HuH-7.5 (cell line): Measurements from ENCODE around the gene MRPL38.

Source experiments
- DNase-seq: peaks from one replicate; pipeline ENCODE4 v3.0.0; 2011; ENCODE audit warnings: low spot score

Gene MRPL38

DNA sequence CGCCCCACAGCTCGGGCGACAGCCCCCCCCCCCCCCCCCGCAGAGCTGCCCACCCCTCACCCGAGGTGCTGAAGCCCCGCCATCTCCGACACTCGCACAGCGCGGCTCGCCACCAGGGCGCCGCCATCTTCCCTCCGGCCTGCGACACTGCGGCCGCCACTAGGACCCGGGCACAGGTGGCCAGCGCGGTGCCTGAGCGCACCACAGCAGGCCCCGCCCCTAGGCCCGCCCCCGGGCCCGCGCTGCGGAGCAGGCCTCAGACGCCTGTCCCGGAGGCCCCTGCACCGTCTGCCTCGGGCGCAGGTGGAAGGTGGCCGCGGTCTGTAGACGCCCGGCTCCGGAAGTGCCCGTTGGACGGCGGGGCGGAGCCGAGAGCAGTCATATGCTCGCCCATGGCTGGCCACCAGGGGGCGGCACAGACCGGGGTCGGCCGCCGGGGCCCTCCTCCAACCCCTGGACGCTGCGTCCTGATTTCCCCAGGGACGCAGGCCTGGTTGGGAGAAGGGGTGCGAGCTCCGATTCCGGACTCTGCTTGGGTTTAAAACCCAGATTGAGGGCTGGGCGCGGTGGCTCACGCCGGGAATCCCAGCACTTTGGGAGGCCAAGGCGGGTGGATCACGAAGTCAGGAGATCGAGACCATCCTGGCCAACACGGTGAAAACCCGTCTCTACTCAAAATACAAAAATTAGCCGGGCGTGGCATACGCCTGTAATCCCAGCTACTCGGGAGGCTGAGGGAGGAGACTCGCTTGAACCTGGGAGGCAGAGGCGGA lies at the start of gene MRPL38:
MRPL38 (minus strand) TSS at position 136 of the 773 bp plus-strand sequence; CDS start at position 127, 9 bp downstream.
- peak; percentile 96 for DNase-seq

DNA sequence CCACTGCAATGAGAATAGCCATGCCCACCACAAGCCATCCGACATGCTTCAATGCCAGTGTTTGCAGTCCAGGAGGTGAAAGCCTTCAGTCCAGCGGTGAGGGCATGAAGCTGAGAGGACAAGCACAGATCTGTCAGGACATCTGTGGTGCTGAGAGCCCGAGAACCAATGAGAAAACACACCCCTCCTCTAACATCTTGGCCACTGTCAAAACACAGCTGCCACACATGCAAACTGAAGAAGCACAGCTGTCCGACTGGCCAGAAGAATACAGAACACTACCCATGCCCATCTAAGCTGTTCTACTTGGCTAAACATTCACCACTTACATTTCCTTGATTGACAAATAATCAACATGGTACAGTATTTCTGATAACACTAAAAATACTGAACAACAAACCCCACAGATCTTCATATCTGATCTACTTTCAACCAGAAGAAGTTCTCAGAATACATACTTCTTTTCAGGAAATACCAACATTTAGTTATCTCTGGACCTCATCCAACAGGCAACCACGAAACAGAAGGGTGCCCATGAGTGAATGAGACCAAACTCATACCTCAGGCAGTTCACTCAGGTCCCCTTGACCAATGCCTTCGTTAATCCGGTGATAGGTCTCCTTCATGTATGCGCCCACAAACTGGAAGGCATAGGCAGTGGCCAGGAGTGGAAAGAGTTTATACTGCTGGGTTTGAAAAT lies 46.3 kb upstream of the MRPL38 start:
- DNase-seq = no peak

DNA sequence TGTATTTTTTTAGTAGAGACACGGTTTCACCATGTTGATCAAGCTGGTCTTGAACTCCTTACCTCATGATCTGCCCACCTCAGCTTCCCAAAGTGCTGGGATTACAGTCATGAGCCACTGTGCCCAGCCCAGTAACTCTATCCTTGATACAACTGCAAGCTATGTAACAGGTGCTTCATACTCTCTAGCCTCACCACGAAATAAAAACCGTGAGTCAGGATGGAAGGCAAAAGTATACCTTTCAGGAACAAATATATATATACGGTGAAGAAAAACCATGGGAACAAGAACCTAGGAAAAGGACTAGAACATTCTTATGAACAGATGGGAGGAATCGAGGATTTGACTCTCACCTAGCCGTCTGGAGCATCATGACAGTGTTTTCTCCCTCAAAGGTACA lies 45.7 kb upstream of the MRPL38 start:
- no peak for DNase-seq

DNA sequence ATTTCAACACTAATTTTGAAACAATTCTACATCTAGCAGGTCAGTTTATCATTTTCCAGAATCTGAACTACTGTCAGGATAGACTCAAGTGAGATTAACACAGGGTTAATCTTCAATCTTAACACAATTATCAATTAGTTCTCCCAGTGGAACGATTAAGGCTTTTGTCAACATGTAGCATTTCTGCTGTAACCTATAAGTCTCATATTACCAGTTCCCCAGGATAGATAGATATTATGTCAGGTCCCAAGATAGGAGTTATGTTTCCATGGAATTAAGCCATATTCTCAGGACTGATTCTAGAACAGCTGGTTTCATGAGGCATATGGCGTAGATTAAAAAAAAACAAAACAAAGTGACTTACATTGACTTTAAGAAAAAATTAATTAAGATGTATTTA lies 40.5 kb upstream of the MRPL38 start:
- no peak for DNase-seq

DNA sequence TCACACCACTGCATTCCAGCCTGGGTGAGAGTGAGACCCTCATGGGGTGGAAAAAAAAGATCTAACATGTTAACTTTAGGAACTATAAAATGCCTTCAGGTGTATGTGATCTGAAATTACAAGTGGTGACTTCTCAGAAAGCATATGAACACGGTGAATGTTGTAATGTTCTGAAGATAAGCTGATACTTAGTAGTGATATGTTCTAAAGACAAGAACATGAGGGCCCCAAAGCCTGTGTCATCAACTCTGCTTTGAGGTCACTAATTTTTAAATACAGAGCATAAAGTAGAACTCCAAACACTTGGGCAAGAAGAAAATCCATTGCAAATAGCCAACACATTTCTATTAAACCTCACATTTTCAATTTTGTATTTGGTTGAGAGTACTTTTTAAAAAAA lies 38.8 kb upstream of the MRPL38 start:
- DNase-seq = no peak

DNA sequence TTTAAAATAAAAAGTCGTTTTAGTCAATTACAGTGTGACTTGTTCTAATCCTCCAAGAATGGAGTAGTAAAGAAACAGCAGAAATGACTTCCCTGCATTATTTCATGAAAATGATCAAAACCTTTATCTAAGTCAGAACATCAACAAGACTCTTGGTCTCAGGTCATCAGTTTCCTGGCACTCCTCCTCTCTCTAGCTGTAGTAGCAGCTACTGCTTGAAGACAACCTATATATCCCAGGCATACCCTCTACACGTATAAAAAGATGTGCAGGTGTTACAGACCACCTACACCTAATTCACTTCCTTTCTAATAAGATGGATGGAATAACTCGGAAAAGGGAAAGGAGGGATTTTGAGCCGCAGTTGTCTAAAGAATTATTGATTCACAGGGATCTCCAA lies 37.8 kb upstream of the MRPL38 start:
- DNase-seq = no peak

DNA sequence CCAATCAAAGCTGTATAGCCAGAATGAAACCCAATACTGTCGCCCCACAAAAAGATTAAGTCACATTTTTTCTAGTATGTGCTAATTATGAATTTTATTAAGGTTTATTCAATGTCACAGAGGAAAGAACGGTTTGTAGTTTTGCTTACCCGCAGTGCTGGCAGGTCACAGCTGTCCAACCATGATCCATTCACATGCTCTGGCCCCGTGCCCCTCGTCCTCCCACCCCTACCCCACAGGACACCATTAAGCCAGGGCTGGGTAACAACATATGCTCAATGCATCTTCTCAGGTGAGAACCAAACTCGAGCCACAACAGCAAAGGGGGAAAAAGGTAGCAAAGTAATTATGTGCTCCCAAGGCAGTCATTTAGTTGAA lies 36.7 kb upstream of the MRPL38 start:
- no peak for DNase-seq

DNA sequence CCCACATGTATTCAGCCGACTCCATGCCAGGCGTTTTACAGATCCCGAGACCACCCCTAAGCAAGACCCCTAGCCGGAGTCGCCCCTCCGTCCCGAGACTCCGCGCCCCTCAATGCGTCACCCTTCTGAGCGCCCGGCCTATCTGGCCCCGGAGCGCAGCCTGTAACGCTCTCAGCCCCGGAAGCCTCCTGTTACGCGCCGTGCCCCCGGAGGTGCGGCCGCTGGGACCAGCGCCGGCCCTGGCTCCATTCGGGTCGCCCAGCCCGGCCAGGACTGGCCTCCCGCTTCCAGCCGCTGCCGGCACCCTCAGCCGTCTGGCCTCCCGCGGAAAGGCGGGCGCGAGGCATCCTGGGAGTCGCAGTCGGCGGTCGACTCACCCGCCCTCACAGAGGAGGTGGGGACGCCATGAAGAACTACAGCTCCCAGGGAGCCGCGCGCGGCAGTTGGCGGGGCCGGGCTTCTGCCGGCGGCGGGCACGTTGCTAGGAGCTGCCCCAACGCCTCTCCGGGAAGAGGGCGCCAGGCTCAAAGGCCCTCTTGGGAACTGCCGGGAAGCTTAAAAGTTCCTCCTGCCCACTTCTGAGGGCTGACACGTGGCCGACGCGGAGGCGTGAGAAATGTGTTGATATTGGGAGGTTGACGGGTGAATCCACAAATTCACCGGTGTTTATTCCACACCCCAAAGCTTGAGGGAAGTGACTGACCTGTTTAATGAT lies 36.2 kb upstream of the MRPL38 start, which contains the start of gene FBF1:
FBF1 (minus strand) TSS at position 316 of the 715 bp plus-strand sequence. CDS start 2,893 bp downstream, outside the sequence.
- DNase-seq = peak; percentile 94

DNA sequence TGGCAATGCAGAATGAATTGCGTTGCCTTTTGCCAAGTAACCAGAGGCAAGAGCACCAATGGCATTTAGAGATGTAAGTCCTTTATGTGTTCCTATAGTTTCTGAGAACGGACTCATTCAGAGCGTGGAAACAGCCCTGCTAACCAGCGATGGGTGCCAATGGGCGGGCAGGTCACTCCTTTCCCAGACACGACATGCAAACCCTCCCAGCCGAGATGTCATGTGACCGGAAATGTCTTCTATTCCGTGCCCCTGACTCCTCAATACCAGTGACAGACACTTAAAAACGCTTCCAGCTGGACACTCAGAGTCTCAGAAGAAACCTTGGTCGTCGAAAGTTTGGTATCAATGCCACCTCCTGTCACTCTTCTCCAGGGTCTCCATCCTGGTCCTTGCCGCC lies 33.0 kb upstream of the MRPL38 start:
- no peak for DNase-seq

DNA sequence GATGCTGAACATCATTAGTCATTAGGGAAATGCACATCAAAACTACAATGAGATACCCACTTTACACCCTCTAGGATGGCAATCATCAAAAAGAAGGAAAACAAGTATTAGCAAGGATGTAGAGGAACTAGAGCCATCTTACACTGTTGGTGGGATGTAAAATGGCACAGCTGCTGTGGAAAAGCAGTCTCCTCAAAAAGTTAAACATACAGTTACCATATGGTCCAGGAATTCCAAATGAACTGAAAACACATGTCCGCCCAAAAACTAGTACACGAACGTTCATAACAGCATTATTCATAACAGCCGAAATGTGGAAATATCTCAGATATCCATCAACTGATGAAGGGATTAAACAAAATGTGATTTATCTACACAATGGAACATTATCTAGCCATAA lies 29.1 kb upstream of the MRPL38 start:
- no peak for DNase-seq

DNA sequence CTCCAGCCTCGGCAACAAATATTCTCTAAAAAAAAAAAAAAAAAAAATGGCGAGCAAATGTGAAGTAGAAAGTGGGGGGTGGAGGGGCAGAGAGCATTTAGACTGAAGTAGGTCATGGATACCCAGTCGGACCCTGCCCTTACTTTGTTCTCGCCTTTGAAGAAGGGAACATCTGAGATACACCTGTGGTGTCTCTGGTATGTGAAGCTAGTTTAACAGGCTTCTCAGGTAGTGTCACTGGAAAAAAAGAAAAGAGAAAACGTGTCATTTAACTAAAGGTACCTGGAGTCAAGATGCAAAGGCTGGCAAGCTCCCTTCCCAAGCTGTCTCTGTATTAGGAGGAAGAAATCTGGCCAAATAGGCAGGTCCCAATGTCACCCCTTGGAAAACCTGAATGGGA lies 28.2 kb upstream of the MRPL38 start:
- DNase-seq = no peak

DNA sequence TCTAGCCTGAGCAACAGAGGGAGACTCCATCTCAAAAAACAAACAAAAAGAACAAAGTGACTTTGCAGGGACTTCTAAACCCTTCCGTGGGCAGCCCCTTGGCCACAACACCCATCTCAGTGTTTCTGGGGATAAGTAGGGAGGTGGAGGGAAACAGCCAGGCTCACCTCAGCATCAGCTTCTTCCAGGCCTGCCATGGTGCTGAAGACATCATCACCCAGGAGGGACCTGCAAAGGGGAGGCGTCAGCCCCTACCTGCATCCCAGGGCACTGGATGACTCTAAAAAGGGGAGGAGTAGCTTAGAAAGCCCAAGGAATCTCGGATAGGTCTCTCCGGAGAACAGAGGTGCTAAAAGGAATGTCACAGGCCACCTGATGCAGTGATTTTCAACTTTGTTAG lies 26.4 kb upstream of the MRPL38 start:
- no peak for DNase-seq

DNA sequence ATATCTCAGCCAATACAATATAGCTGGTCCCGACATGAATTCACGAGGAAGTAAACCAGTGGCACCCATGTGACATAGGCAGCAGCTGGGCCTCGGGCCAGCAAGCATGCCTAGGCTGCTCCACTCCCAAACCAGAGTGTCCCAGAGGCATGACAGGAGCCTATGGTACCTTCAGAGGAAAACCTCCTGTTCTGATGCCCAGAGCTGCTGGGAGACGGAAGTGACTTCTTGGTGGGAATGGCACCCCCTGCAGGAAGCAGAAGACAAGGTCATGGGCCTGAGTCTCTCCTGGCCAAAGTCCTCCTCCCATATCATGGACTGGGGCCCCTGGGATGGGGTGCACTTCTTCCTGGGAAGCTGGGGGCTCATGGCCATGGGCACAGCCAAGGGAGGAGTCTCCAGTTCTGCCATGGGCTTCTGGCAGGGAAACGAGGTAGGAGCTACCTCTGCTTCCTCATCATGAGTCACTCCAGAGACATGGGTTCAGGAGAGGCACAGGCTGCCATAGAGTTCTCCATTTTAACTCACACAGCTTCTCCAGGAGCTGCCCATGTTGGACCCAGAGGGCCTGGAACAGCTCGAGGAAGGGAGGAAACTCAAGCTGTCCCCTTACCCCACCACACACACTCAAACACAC lies 22.7 kb upstream of the MRPL38 start:
- DNase-seq = peak; percentile 78

DNA sequence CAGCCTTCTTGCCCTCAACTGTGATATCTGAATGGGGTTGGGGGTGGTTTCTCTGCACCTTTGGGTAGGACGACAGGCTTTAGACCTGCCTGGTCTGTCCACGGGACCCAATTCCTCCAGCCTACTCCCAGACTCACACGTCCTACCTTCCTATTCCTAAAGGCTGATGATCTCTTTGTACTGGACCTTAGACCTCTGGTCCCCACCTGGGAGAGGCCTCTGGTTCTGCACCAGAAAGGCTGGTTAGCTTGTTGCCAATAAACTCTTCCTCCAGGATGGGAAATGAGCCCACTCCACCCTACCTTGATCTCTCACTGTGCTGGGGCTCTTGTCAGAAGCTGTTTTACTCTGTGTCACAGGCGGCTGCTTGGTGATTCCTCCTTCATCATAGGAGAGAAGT lies 21.8 kb upstream of the MRPL38 start:
- no peak for DNase-seq

DNA sequence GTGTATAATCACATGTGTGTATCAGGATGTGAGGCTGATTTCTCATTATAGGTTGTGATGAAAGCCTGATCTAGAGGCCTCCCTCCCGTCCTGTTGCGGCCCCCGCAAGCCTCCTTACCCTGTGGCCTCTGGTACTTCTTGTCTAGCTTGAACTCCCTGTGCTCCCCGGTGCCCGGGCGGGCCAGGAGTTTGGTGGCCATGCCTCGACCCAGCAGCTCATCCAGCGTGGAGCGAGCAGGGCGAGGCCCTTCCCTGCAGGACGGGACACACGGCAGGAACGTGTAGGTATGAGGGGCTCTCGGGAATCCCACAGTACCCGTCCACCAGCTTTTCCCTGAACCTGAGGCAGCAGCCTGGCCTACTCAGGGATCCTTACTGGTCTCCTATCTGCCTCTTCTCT lies 21.2 kb upstream of the MRPL38 start:
- no peak for DNase-seq

DNA sequence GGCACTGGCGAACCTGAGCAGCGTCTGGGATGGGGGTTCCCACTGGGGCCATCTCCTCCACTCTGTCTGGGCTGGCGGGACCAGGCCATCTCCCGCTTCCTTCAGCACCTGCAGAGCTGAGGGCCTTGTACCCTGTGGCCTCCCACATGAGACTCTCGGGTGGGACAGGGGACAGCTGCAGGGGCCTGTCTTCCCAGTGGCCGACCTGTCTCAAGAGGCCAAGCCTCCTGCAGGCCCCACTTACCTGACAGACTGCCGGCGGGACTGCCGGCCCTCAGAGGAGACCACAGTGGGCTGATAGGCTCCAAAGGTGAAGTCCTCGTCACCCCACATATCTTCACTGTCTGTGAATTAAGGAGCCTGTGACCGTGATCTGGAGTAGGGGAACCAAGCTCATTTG lies 20.4 kb upstream of the MRPL38 start:
- no peak for DNase-seq

DNA sequence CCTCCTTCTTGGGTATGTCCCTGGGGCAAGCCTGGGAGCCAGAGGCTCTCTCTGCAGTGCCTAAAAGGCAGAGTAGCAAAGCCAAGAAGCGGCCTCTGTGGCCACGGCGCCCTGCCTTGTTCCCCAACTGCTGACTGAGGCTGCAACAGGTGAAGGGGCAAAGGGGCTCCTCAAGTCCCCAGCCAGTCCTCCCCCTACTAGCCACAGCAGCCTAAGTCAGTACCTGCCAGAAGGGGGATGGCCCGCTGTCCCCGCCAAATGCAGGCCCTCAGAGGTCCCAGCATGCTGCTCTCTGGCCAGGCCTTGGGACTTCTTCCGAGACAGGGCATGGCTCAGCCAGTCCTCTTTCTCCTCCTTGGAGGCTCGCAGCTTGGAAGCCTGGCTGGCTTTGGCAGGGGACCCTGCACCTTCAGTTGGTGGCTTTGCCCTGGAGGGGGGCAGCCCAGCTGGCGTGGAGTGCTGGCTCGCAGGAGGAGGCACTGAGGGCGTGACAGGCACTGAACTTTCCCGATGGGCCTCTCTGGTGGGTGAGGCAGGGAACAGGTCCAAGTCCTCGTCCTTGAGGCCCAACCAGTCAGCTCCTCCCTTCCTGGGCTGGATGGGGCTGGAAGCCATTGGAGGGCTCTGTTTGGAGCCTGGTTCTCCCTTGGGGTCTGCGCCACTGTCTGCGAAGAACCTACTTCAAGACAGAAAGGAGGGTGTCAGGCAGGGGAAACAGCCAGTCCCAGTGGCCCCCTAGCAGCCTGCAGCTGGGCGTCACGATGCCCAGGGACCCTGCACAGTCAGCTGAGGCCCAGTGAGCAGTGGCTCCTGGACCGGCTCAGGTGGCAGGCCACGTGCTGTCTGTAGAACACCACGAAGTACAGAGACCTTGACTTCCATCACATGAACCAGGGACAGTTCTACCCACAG lies 18.5 kb upstream of the MRPL38 start:
- no peak for DNase-seq

DNA sequence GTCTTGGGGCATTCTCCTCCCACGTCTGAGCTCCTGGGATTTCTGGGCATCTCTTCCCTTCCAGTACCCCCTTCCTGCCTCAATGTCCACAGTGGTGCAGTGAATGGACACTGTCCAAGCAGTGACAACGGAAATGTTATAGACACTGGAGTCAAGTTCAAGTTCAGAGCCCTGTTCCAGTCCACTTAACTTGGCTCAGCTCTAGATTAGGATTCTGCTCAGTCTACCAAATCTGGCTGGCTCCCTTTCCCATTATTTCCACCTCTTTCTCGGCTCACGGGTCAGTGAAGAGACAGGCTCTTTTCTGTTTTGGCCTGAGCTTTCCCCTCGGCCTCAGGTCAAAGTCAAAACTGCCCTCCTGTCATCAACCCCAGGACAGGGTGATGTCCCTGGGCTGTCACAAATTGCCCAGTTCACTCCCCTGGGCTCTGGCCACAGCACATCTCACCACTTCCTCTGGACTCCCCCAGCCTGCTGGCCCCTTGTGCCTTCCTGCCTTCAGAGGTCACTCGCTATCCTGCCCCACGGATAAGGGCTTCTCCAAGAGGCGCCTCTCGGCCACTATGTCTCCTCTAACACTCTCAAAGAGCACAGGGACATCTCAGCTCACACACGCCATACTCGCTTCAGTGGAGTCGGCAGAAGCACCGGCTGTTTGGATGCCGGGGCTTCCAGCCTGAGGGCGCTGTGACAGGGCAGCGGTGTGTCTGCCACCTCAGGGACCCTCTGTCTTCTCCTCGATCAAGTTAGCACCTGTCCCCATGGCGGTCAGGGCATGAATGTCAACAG lies 17.7 kb upstream of the MRPL38 start:
- no peak for DNase-seq

DNA sequence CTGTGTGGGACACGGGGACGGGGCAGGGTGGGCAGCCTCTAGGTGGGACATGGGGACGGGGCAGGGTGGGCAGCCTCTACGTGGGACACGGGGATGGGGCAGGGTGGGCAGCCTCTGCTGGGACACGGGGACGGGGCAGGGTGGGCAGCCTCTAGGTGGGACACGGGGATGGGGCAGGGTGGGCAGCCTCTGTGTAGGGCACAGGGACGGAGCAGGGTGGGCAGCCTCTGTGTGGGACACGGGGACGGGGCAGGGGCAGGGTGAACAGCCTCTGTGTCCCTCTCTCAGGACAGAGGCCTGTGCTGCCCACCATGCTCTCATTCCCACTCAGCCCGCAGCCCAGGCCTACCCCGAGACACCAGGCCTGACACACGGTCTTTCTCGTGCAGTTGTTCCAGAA lies 16.9 kb upstream of the MRPL38 start:
- no peak for DNase-seq

DNA sequence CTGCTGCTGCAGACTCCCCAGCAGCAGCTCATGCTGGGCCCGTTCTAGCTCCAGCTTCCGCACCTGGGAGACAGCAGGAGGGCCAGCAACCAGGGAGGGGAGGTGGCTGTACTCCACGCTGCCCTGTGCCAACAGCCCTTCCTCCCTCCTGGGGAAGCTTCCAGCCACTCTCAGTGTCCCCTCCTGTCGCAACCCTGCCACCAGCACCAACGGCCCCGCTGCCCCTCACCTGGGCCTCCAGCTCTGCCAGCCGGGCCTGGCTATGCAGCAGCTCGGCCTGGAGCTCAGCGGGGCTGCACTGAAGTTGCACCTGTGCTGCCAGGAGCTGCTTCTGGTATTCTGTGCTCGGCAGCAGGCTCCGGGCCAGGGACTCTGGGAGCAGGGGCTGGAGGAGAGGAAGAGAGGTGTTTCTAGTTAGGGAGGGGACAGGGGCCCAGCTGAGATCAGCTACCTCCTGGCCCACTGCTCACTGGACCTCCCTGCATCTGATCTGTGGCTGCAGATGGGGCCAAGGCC lies 15.4 kb upstream of the MRPL38 start:
- DNase-seq = no peak
